MCF 10A (cell line): ENCODE data around the gene WRNIP1. TPM values are rescaled to one million over a fixed set of nuclear protein-coding genes. Genes with fewer than 3 reads are reported as not detected.

Experiments used
- BruUV-seq: library from RNA; stranded (reverse); fragments of 400-500 nt; replicated peaks from 2 replicates; lab custom pipeline; 2021; lab: Mats Ljungman, UMichigan
- CTCF ChIA-PET: fragments of 300-600 bp; sonication (Branson Sonifier 250); formaldehyde crosslinking; extraction: SDS; loops from one replicate; lab custom pipeline; 2021; ENCODE audit warnings: antibody characterized with exemption, inconsistent platforms; lab: Yijun Ruan, JAX
- POLR2A ChIA-PET: fragments of 300-600, 350-650 bp; sonication (Branson Sonifier 250); formaldehyde crosslinking; extraction: SDS; loops from one replicate; lab custom pipeline; 2020; ENCODE audit warnings: antibody characterized with exemption, inconsistent platforms; lab: Yijun Ruan, JAX
- DNase-seq: peaks from one replicate; pipeline ENCODE4 v3.0.0-alpha.2; 2018; ENCODE audit not compliant: unreplicated experiment
- H3K27ac Mint-ChIP-seq: one replicate; pipeline ENCODE4 v1.8.0; 2022; ENCODE audit warnings: mild to moderate bottlenecking, low read depth, mixed read lengths; ENCODE audit not compliant: unreplicated experiment
- H3K27me3 Mint-ChIP-seq: one replicate; pipeline ENCODE4 v1.8.0; 2022; ENCODE audit warnings: mixed read lengths; ENCODE audit not compliant: insufficient read depth, unreplicated experiment
- H3K36me3 Mint-ChIP-seq: one replicate; pipeline ENCODE4 v1.8.0; 2022; ENCODE audit warnings: mild to moderate bottlenecking, moderate library complexity, mixed read lengths; ENCODE audit not compliant: insufficient read depth, unreplicated experiment
- H3K4me1 Mint-ChIP-seq: one replicate; pipeline ENCODE4 v1.8.0; 2022; ENCODE audit warnings: mixed read lengths; ENCODE audit not compliant: insufficient read depth, unreplicated experiment
- H3K4me3 Mint-ChIP-seq: one replicate; pipeline ENCODE4 v1.8.0; 2022; ENCODE audit warnings: mild to moderate bottlenecking, moderate library complexity, mixed read lengths; ENCODE audit not compliant: unreplicated experiment
- H3K9me3 Mint-ChIP-seq: one replicate; pipeline ENCODE4 v1.8.0; 2022; ENCODE audit warnings: mixed read lengths; ENCODE audit not compliant: unreplicated experiment
- CTCF ChIP-seq: fragments of 200-600 bp; IDR thresholded peaks from one replicate; pipeline ENCODE4 v1.8.0; 2022; ENCODE audit warnings: antibody characterized with exemption, mild to moderate bottlenecking; ENCODE audit not compliant: unreplicated experiment
- intact Hi-C: fragments of 100-400 bp; cut with micrococcal nuclease; formaldehyde crosslinking; loops from 2 replicates; pipeline ENCODE4 v1.14.1; 2022
- total RNA-seq: library from RNA; stranded (reverse); gene quantifications from 2 replicates; pipeline ENCODE4 v1.2.3, GENCODE V29; 2022

The WRNIP1 gene
- total RNA-seq, 1 experiment from 2014 or later, result 44.8 TPM

DNA sequence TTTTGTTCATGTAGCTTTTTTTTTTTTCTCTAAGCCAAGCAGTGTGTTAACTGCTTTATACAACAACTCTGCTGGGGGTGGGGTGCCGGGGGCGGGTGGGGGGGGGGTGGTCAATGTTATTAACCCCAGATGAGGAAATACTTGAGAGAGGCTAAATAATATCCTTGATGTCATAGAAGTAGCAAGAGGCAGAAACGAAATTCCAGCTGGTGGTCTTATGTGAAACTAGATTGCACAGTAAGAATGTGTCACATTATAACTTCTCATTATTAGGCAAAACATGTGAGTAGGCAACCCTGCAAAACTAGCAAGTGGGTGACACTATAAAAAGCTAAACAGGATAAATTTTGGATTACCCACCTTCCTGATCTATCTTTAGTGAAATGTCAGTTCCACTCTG, 27.3 kb upstream of the WRNIP1 start:
- POLR2A ChIA-PET, result interaction anchor here (0.7 to 1.2 kb wide), 3 partner anchors 13 to 60 kb away, joined by 3 to 4 read pairs (median 3); no protein-coding TSS in a partner anchor
- no peaks in the 10 kb centered on the region for H3K27me3 Mint-ChIP-seq
- no peak overlapping the region for H3K4me3 Mint-ChIP-seq
- TF ChIP-seq CTCF, result no peak
- no peak overlapping the region for H3K27ac Mint-ChIP-seq
- H3K4me1 Mint-ChIP-seq, result no peaks in the 10 kb centered on the region
- no TSS peak for BruUV-seq
- no peaks in the 10 kb centered on the region for H3K9me3 Mint-ChIP-seq
- no peak for DNase-seq
- intact Hi-C loops, result loop anchor here (1.0 kb wide), 2 partner anchors 27 to 116 kb away; partner anchors contain the start of gene WRNIP1
- no peaks in the 10 kb centered on the region for H3K36me3 Mint-ChIP-seq
- CTCF ChIA-PET, result interaction anchor here (0.6 to 7.7 kb wide), 10 partner anchors 12 to 793 kb away, joined by 3 to 66 read pairs (median 4); partner anchors contain the start of gene MYLK4

- CTCF ChIA-PET, result interaction anchor here (0.6 to 7.7 kb wide), 9 partner anchors 12 to 196 kb away, joined by 3 to 66 read pairs (median 4); partner anchors contain the start of gene MYLK4
- H3K9me3 Mint-ChIP-seq, result no peaks in the 10 kb centered on the region
- intact Hi-C loops, result loop anchor here (1.0 kb wide), 2 partner anchors 27 to 116 kb away; partner anchors contain the start of gene WRNIP1
- H3K27ac Mint-ChIP-seq, result no peak overlapping the region
- no peaks in the 10 kb centered on the region for H3K27me3 Mint-ChIP-seq
- peak; percentile 52 for DNase-seq
- no peaks in the 10 kb centered on the region for H3K36me3 Mint-ChIP-seq
- TF ChIP-seq CTCF, result peak; percentile 59
- POLR2A ChIA-PET, result interaction anchor here (0.6 to 1.2 kb wide), 5 partner anchors 13 to 1142 kb away, joined by 3 to 4 read pairs (median 3); no protein-coding TSS in a partner anchor
- BruUV-seq, result no TSS peak
- H3K4me3 Mint-ChIP-seq, result no peak overlapping the region
- H3K4me1 Mint-ChIP-seq, result no peaks in the 10 kb centered on the region
Measured at GRCh38 chr6:2738373-2738979, 26.7 kb upstream of the WRNIP1 start.

GRCh38 chr6:2739335-2739734, 25.9 kb upstream of the WRNIP1 start:
- Mint-ChIP-seq H3K36me3 (no peaks in the 10 kb centered on the region), H3K27ac (no peak overlapping the region), H3K27me3 (no peaks in the 10 kb centered on the region), H3K4me1 (no peaks in the 10 kb centered on the region), H3K9me3 (no peaks in the 10 kb centered on the region), H3K4me3 (no peak overlapping the region)
- intact Hi-C loops, result no loop called here
- peak; percentile 23 for DNase-seq
- POLR2A ChIA-PET, result no interaction called here
- CTCF ChIA-PET, result interaction anchor here (0.6 to 7.7 kb wide), 2 partner anchors 11 to 204 kb away, joined by 4 to 66 read pairs; partner anchors contain the start of gene MYLK4
- no peak for TF ChIP-seq CTCF
- BruUV-seq, result no TSS peak

- no TSS peak for BruUV-seq
- intact Hi-C loops, result no loop called here
- TF ChIP-seq CTCF, result no peak
- POLR2A ChIA-PET, result no interaction called here
- Mint-ChIP-seq H3K36me3 (no peaks in the 10 kb centered on the region), H3K4me1 (no peaks in the 10 kb centered on the region), H3K9me3 (no peaks in the 10 kb centered on the region), H3K27ac (no peak overlapping the region), H3K27me3 (no peaks in the 10 kb centered on the region), H3K4me3 (no peak overlapping the region)
- DNase-seq, result no peak
- CTCF ChIA-PET, result interaction anchor here (1.1 to 7.7 kb wide), 2 partner anchors 10 to 1144 kb away, joined by 3 to 66 read pairs; partner anchors contain the start of gene MYLK4
Measured at GRCh38 chr6:2740581-2740980, 24.6 kb upstream of the WRNIP1 start.
